ENCODE data around the gene CD37.
"Not testable (repeated sequence)": the region's sequence is repeated elsewhere in the genome, so short reads cannot be mapped to it uniquely, and the experiment has no call there.

The CD37 gene

GRCh38 chr19:49335071-49335783, at the start of gene CD37:
Gene CD37 (plus strand): TSS chr19:49335406. CDS start chr19:49335541, 135 bp downstream.
- peak; percentile 31 for DNase-seq (ENCODE audit: low read depth)

GRCh38 chr19:49287141-49287770, 48.0 kb upstream of the CD37 start:
- DNase-seq (ENCODE audit: low read depth): no peak

- not testable (repeated sequence) for DNase-seq (ENCODE audit: low read depth)
These were observed 47.0 kb upstream of the CD37 start for GRCh38 chr19:49288205-49288604.

GRCh38 chr19:49289286-49289685, 45.9 kb upstream of the CD37 start:
- not testable (repeated sequence) for DNase-seq (ENCODE audit: low read depth)

GRCh38 chr19:49290517-49290916, 44.7 kb upstream of the CD37 start:
- no peak for DNase-seq (ENCODE audit: low read depth)

GRCh38 chr19:49294401-49294800, 40.8 kb upstream of the CD37 start:
- no peak for DNase-seq (ENCODE audit: low read depth)

- no peak for DNase-seq (ENCODE audit: low read depth)
These were observed 39.9 kb upstream of the CD37 start for GRCh38 chr19:49295208-49295880.

GRCh38 chr19:49297403-49297802, 37.8 kb upstream of the CD37 start:
- DNase-seq (ENCODE audit: low read depth): no peak

- DNase-seq (ENCODE audit: low read depth): not testable (repeated sequence)
These were observed 36.6 kb upstream of the CD37 start for GRCh38 chr19:49298653-49299052.

GRCh38 chr19:49301165-49301865, 33.9 kb upstream of the CD37 start:
- peak; percentile 67 for DNase-seq (ENCODE audit: low read depth)

GRCh38 chr19:49301866-49302252, 33.3 kb upstream of the CD37 start:
- DNase-seq (ENCODE audit: low read depth): no peak

- not testable (repeated sequence) for DNase-seq (ENCODE audit: low read depth)
These were observed 28.5 kb upstream of the CD37 start for GRCh38 chr19:49306734-49307133.

GRCh38 chr19:49309087-49309486, 26.1 kb upstream of the CD37 start:
- DNase-seq (ENCODE audit: low read depth): no peak

- DNase-seq (ENCODE audit: low read depth): no peak
These were observed 20.1 kb upstream of the CD37 start for GRCh38 chr19:49315111-49315510.

- DNase-seq (ENCODE audit: low read depth): no peak
These were observed 18.9 kb upstream of the CD37 start for GRCh38 chr19:49316284-49316683.

- no peak for DNase-seq (ENCODE audit: low read depth)
These were observed 16.9 kb upstream of the CD37 start for GRCh38 chr19:49318296-49318695.

- no peak for DNase-seq (ENCODE audit: low read depth)
These were observed 10.2 kb upstream of the CD37 start, which contains the start of gene SLC6A16 for GRCh38 chr19:49324801-49325576. Gene SLC6A16 (minus strand): TSS chr19:49325191. CDS start chr19:49311347, 13,844 bp downstream.

- DNase-seq (ENCODE audit: low read depth): not testable (repeated sequence)
These were observed 9.4 kb upstream of the CD37 start for GRCh38 chr19:49325756-49326155.

- no peak for DNase-seq (ENCODE audit: low read depth)
These were observed 9.0 kb upstream of the CD37 start for GRCh38 chr19:49326165-49326704.

GRCh38 chr19:49327878-49328544, 7.2 kb upstream of the CD37 start:
- peak; percentile 24 for DNase-seq (ENCODE audit: low read depth)

GRCh38 chr19:49328741-49329140, 6.5 kb upstream of the CD37 start:
- DNase-seq (ENCODE audit: low read depth): no peak

Data from stimulated activated CD8-positive, alpha-beta memory T cell treated with anti-CD3 and anti-CD28 coated beads, Interleukin-12 subunit alpha, Interleukin-12 subunit beta, amount 100 ng/mL, for 1 hour (primary cell).